ENCODE data around the gene AAGAB. TPM values are rescaled to one million over a fixed set of nuclear protein-coding genes. Genes with fewer than 3 reads are reported as not detected.
A peak's percentile ranks its signal among the peaks of the same experiment; 100 is the strongest.

AAGAB gene
- total RNA-seq, 4 donors from 2014 or later, result 29.4 to 39.2 (median 30.9) TPM

GRCh38 chr15:67172172-67172571 lies 82.3 kb downstream of the AAGAB start:
- ATAC-seq (no peak), DNase-seq (peak in 1 of 2 donors; percentile 10)
- no peaks in the 10 kb centered on the region for H3K9me3 ChIP-seq
- TF ChIP-seq POLR2A (IDR thresholded peaks at IDR 0.05), result no peak
- TF ChIP-seq, protein P1, sequence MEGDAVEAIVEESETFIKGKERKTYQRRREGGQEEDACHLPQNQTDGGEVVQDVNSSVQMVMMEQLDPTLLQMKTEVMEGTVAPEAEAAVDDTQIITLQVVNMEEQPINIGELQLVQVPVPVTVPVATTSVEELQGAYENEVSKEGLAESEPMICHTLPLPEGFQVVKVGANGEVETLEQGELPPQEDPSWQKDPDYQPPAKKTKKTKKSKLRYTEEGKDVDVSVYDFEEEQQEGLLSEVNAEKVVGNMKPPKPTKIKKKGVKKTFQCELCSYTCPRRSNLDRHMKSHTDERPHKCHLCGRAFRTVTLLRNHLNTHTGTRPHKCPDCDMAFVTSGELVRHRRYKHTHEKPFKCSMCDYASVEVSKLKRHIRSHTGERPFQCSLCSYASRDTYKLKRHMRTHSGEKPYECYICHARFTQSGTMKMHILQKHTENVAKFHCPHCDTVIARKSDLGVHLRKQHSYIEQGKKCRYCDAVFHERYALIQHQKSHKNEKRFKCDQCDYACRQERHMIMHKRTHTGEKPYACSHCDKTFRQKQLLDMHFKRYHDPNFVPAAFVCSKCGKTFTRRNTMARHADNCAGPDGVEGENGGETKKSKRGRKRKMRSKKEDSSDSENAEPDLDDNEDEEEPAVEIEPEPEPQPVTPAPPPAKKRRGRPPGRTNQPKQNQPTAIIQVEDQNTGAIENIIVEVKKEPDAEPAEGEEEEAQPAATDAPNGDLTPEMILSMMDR (IDR thresholded peaks at IDR 0.05 in 4 of 5, conservative IDR thresholded peaks at IDR 0.05 in 1 of 5), result no peak
- in situ Hi-C loops (cut with MboI; ENCODE audit: low sequenced_read_pairs in 4 of 4) (no loop called here), intact Hi-C loops (cut with DNase I; ENCODE audit: low total_unique reads) (no loop called here)
- H3K36me3 ChIP-seq, result peaks cover 0 to 6% of the 10 kb centered on the region in 2 donors
- peaks cover 85 to 87% of the 10 kb centered on the region in 2 donors for H3K4me1 ChIP-seq
- no peak overlapping the region for H3K4me3 ChIP-seq
- peak overlapping the region; percentile 85 to 99 (median 95) for H3K27ac ChIP-seq
- H3K27me3 ChIP-seq, result no peaks in the 10 kb centered on the region

DNA sequence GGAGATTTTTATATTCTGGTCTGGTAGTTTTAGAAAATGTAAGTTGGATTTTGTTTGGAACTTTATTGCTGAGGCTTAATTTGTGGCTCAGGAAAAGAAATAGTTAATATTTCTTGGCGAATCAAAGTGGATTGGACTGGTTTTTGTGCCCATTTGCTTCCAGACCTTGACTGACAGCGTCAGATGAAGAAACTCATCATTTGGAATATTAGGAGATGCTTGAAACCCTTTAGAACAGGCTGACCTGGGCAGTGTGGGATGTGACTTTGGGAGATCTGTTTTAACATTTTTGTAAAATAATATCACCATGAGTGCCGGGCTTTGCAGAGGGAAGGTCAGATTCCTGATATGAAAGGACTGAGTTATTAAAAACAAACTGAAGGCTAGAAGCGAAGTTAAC lies 83.0 kb downstream of the AAGAB start:
- Histone ChIP-seq H3K27me3 (no peaks in the 10 kb centered on the region), H3K4me1 (peaks cover 85 to 87% of the 10 kb centered on the region in 2 donors), H3K36me3 (peaks cover 0 to 6% of the 10 kb centered on the region in 2 donors), H3K4me3 (no peak overlapping the region), H3K9me3 (no peaks in the 10 kb centered on the region), H3K27ac (peak overlapping the region; percentile 85 to 99 (median 95))
- no peak for ATAC-seq
- in situ Hi-C loops (cut with MboI; ENCODE audit: low sequenced_read_pairs in 4 of 4), result no loop called here
- no peak for DNase-seq
- intact Hi-C loops (cut with DNase I; ENCODE audit: low total_unique reads), result no loop called here
- TF ChIP-seq, protein P1 (IDR thresholded peaks at IDR 0.05 in 4 of 5, conservative IDR thresholded peaks at IDR 0.05 in 1 of 5), result no peak
- TF ChIP-seq POLR2A (IDR thresholded peaks at IDR 0.05), result no peak

- peaks cover 0 to 11% of the 10 kb centered on the region in 2 donors for H3K36me3 ChIP-seq
- no peaks in the 10 kb centered on the region for H3K27me3 ChIP-seq
- TF ChIP-seq, protein P1 (IDR thresholded peaks at IDR 0.05 in 4 of 5, conservative IDR thresholded peaks at IDR 0.05 in 1 of 5), result no peak
- no peak for TF ChIP-seq POLR2A (IDR thresholded peaks at IDR 0.05)
- intact Hi-C loops (cut with DNase I; ENCODE audit: low total_unique reads) (no loop called here), in situ Hi-C loops (cut with MboI; ENCODE audit: low sequenced_read_pairs in 4 of 4) (no loop called here)
- ATAC-seq, result no peak
- H3K9me3 ChIP-seq, result no peaks in the 10 kb centered on the region
- peak overlapping the region; percentile 85 to 99 (median 95) for H3K27ac ChIP-seq
- H3K4me1 ChIP-seq, result peaks cover 85 to 87% of the 10 kb centered on the region in 2 donors
- DNase-seq, result peak in 1 of 2 donors; percentile 47
- H3K4me3 ChIP-seq, result no peak overlapping the region
Measured at GRCh38 chr15:67170143-67170925, 84.1 kb downstream of the AAGAB start.

GRCh38 chr15:67168694-67169093 lies 85.8 kb downstream of the AAGAB start:
- peak overlapping the region; percentile 85 to 99 (median 95) for H3K27ac ChIP-seq
- DNase-seq, result peak in 1 of 2 donors; percentile 74
- H3K4me3 ChIP-seq, result peak overlapping the region in 1 of 4 donors; percentile 7
- no peaks in the 10 kb centered on the region for H3K27me3 ChIP-seq
- peaks cover 90 to 91% of the 10 kb centered on the region in 2 donors for H3K4me1 ChIP-seq
- H3K9me3 ChIP-seq, result no peaks in the 10 kb centered on the region
- TF ChIP-seq, protein P1 (IDR thresholded peaks at IDR 0.05 in 4 of 5, conservative IDR thresholded peaks at IDR 0.05 in 1 of 5), result no peak
- TF ChIP-seq POLR2A (IDR thresholded peaks at IDR 0.05), result no peak
- intact Hi-C loops (cut with DNase I; ENCODE audit: low total_unique reads), result loop anchor here (1.0 to 5.0 kb wide), 5 partner anchors 17 to 87 kb away; no protein-coding TSS in a partner anchor
- peaks cover 0 to 8% of the 10 kb centered on the region in 2 donors for H3K36me3 ChIP-seq
- ATAC-seq, result peak in 1 of 2 donors; percentile 13
- in situ Hi-C loops (cut with MboI; ENCODE audit: low sequenced_read_pairs in 4 of 4), result no loop called here
